Smooth muscle cell (in vitro differentiated cells): Measurements from ENCODE around the gene EFNB1. TPM values are rescaled to one million over a fixed set of nuclear protein-coding genes. Genes with fewer than 3 reads are reported as not detected.

ENCODE experiments used
- DNase-seq: peaks from one replicate; lab custom pipeline; 2025; ENCODE audit not compliant: unreplicated experiment; lab: John Stamatoyannopoulos, UW
- H2AFZ ChIP-seq: fragments of 200-600 bp; sonication (generic); 2 replicates; pipeline ENCODE4 v1.6.0; 2016; ENCODE audit warnings: antibody characterized with exemption, low read depth, mild to moderate bottlenecking
- H3F3A ChIP-seq: fragments of 200-600 bp; sonication (generic); 2 replicates; pipeline ENCODE4 v1.6.0; 2017; ENCODE audit warnings: antibody characterized with exemption, low read depth
- H3K27ac ChIP-seq: fragments of 200-600 bp; sonication (generic); 2 replicates; pipeline ENCODE4 v1.5.1; 2016; ENCODE audit warnings: low read depth, mild to moderate bottlenecking
- H3K27me3 ChIP-seq: fragments of 200-600 bp; sonication (generic); 2 replicates; pipeline ENCODE4 v1.6.1; 2016; ENCODE audit warnings: low read depth, mild to moderate bottlenecking
- H3K36me3 ChIP-seq: fragments of 200-600 bp; sonication (generic); 2 replicates; pipeline ENCODE4 v1.5.1; 2016; ENCODE audit warnings: low read depth
- H3K4me1 ChIP-seq: fragments of 200-600 bp; sonication (generic); 2 replicates; pipeline ENCODE4 v1.5.1; 2016; ENCODE audit warnings: low read depth
- H3K4me2 ChIP-seq: fragments of 200-600 bp; sonication (generic); 2 replicates; pipeline ENCODE4 v1.6.0; 2016; ENCODE audit warnings: mild to moderate bottlenecking
- H3K4me3 ChIP-seq: fragments of 200-600 bp; sonication (generic); 2 replicates; pipeline ENCODE4 v1.5.1; 2016; ENCODE audit warnings: mild to moderate bottlenecking
- H3K79me2 ChIP-seq: fragments of 200-600 bp; sonication (generic); 2 replicates; pipeline ENCODE4 v1.6.0; 2016; ENCODE audit warnings: low read depth, mild to moderate bottlenecking
- H3K9ac ChIP-seq: fragments of 200-600 bp; sonication (generic); 2 replicates; pipeline ENCODE4 v1.6.0; 2016; ENCODE audit warnings: low read depth
- H3K9me3 ChIP-seq: fragments of 200-600 bp; sonication (generic); replicated peaks from 2 replicates; pipeline ENCODE4 v1.5.1; 2016; ENCODE audit warnings: low read depth
- H4K20me1 ChIP-seq: fragments of 200-600 bp; sonication (generic); 2 replicates; pipeline ENCODE4 v1.6.0; 2016; ENCODE audit warnings: low read depth
- CTCF ChIP-seq: fragments of 200-600 bp; sonication (generic); IDR thresholded peaks from 2 replicates; pipeline ENCODE4 v1.5.1; 2017; ENCODE audit warnings: borderline replicate concordance, mild to moderate bottlenecking, antibody characterized with exemption; ENCODE audit not compliant: insufficient read depth, poor library complexity, severe bottlenecking
- WGBS: methylation state at CpG from one replicate; pipeline ENCODE4 v1.1.7; 2016; ENCODE audit warnings: low lambda C conversion rate; 5-methylcytosine and 5-hydroxymethylcytosine counted together
- polyA plus RNA-seq: library from polyadenylated mRNA; unstranded; fragments of >200 nt; fragmentation: Nextera tagmentation; extraction: Ambion mirVana; gene quantifications from 2 replicates; pipeline ENCODE4 v1.2.1, GENCODE V29; 2016
- total RNA-seq: library from RNA; depleted of rRNA; stranded (reverse); fragments of >200 nt; gene quantifications from 2 replicates; pipeline ENCODE4 v1.2.3, GENCODE V29; 2014

EFNB1 gene
- total and polyA plus RNA-seq, 2 experiments from 2014 or later = 41.4 to 58.3 TPM

- no peak overlapping the region for H3K4me3 ChIP-seq
- TF ChIP-seq CTCF = no peak
- no peak overlapping the region for H3K4me2 ChIP-seq
- no peak for DNase-seq
- no peak overlapping the region for H3K27ac ChIP-seq
- no peaks in the 10 kb centered on the region for H3K79me2 ChIP-seq
- H3K9me3 ChIP-seq = no peaks in the 10 kb centered on the region
- H3K36me3 ChIP-seq = no peaks in the 10 kb centered on the region
- no peaks in the 10 kb centered on the region for H3K27me3 ChIP-seq
- peaks cover 7% of the 10 kb centered on the region for H3K4me1 ChIP-seq
- 74% methylated on average over 12 of the region's 12 CpGs for WGBS
- H4K20me1 ChIP-seq = peaks cover 22% of the 10 kb centered on the region
- no peak overlapping the region for H2AFZ ChIP-seq
- H3F3A ChIP-seq = no peaks in the 10 kb centered on the region
- H3K9ac ChIP-seq = no peak overlapping the region
Observed at GRCh38 chrX:68842781-68843581, 14.2 kb downstream of the EFNB1 start.

- Histone ChIP-seq H3K79me2 (no peaks in the 10 kb centered on the region), H3K4me1 (peaks cover 7% of the 10 kb centered on the region), H3K27me3 (no peaks in the 10 kb centered on the region), H3K4me3 (no peak overlapping the region), H2AFZ (no peak overlapping the region), H3K9ac (no peak overlapping the region), H3K4me2 (no peak overlapping the region), H3K9me3 (no peaks in the 10 kb centered on the region), H3K27ac (no peak overlapping the region), H3F3A (no peaks in the 10 kb centered on the region), H4K20me1 (peaks cover 12% of the 10 kb centered on the region), H3K36me3 (no peaks in the 10 kb centered on the region)
- DNase-seq = no peak
- TF ChIP-seq CTCF = no peak
- WGBS = 93% methylated on average over 1 of the region's 1 CpG
Observed at GRCh38 chrX:68843992-68844391, 15.2 kb downstream of the EFNB1 start.

GRCh38 chrX:68844581-68844980 lies 15.8 kb downstream of the EFNB1 start:
- Histone ChIP-seq H3K4me1 (peaks cover 7% of the 10 kb centered on the region), H3K4me3 (no peak overlapping the region), H3K27ac (no peak overlapping the region), H3K79me2 (no peaks in the 10 kb centered on the region), H3K27me3 (no peaks in the 10 kb centered on the region), H3K9me3 (no peaks in the 10 kb centered on the region), H4K20me1 (peaks cover 9% of the 10 kb centered on the region), H2AFZ (no peak overlapping the region), H3K36me3 (no peaks in the 10 kb centered on the region), H3K9ac (no peak overlapping the region), H3F3A (no peaks in the 10 kb centered on the region), H3K4me2 (no peak overlapping the region)
- 84% methylated on average over 5 of the region's 5 CpGs for WGBS
- TF ChIP-seq CTCF = no peak
- DNase-seq = no peak

DNA sequence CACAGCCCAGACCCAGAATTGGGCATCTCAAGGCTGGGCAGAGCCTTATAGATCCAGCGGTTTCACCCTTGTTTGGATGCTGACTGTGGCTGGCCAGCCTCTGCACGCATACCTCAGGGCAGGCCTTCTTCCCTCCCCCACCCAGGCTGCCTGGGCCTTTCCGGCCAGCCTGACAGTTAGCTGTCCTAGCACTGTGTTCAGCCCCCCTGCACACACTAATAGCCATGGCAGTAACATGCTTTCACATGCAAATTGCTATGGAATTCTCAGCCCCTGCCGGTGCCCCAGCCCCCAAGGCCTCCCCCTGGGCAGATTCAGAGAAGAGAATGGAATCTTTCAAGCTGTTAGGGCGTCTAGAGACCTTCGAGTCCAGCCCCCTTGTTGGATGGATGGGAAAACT lies 17.7 kb downstream of the EFNB1 start:
- H4K20me1 ChIP-seq = peaks cover 3% of the 10 kb centered on the region
- H3K27ac ChIP-seq = peak overlapping the region; percentile 31
- H3K79me2 ChIP-seq = no peaks in the 10 kb centered on the region
- no peak overlapping the region for H3K4me3 ChIP-seq
- peaks cover 7% of the 10 kb centered on the region for H3K4me1 ChIP-seq
- no peaks in the 10 kb centered on the region for H3K27me3 ChIP-seq
- H3K9ac ChIP-seq = no peak overlapping the region
- no peaks in the 10 kb centered on the region for H3F3A ChIP-seq
- 26% methylated on average over 6 of the region's 6 CpGs for WGBS
- H3K36me3 ChIP-seq = no peaks in the 10 kb centered on the region
- no peak overlapping the region for H2AFZ ChIP-seq
- DNase-seq = no peak
- H3K9me3 ChIP-seq = no peaks in the 10 kb centered on the region
- no peak for TF ChIP-seq CTCF
- no peak overlapping the region for H3K4me2 ChIP-seq
